WTC11 (cell line): ENCODE measurements around the gene RUSC2. TPM values are rescaled to one million over a fixed set of nuclear protein-coding genes. Genes with fewer than 3 reads are reported as not detected.

Source experiments
- ATAC-seq: fragments of 200-7000 bp; cut with Tn5 transposase; 2 replicates; pipeline ENCODE4 v1.10.0; 2021; ENCODE audit warnings: mild to moderate bottlenecking, moderate library complexity
- CTCF ChIA-PET: fragments of 300-600 bp; sonication (Branson Sonifier 250); formaldehyde crosslinking; loops from one replicate; lab custom pipeline; 2021; ENCODE audit warnings: antibody characterized with exemption; lab: Charles Lee
- POLR2A ChIA-PET: fragments of 350-600 bp; sonication (Branson Sonifier 250); formaldehyde crosslinking; loops from one replicate; lab custom pipeline; 2021; ENCODE audit warnings: antibody characterized with exemption; lab: Charles Lee
- DNase-seq: peaks from one replicate; pipeline ENCODE4 v3.0.0; 2021; ENCODE audit warnings: low spot score
- H3K27ac Mint-ChIP-seq: 2 replicates; pipeline ENCODE4 v1.8.0; 2021; ENCODE audit warnings: mixed read lengths
- H3K27me3 Mint-ChIP-seq: 2 replicates; pipeline ENCODE4 v1.8.0; 2021; ENCODE audit warnings: low read depth, mild to moderate bottlenecking, moderate library complexity, mixed read lengths
- H3K36me3 Mint-ChIP-seq: 2 replicates; pipeline ENCODE4 v1.8.0; 2021; ENCODE audit warnings: mixed read lengths
- H3K4me1 Mint-ChIP-seq: 2 replicates; pipeline ENCODE4 v1.8.0; 2022; ENCODE audit warnings: mixed read lengths
- H3K4me3 Mint-ChIP-seq: 2 replicates; pipeline ENCODE4 v1.8.0; 2021; ENCODE audit warnings: mild to moderate bottlenecking, moderate library complexity, mixed read lengths
- H3K9me3 Mint-ChIP-seq: 2 replicates; pipeline ENCODE4 v1.8.0; 2021; ENCODE audit warnings: mixed read lengths
- ATF6 ChIP-seq: sonication (generic); formaldehyde crosslinking; IDR thresholded peaks from 2 replicates; pipeline ENCODE4 v1.8.1; 2023; ENCODE audit warnings: mild to moderate bottlenecking, missing genetic modification reagents
- CBFB ChIP-seq: sonication (generic); formaldehyde crosslinking; IDR thresholded peaks from 2 replicates; pipeline ENCODE4 v1.8.1; 2022; ENCODE audit warnings: mild to moderate bottlenecking, low read depth, missing genetic modification reagents
- ESRRA ChIP-seq: sonication (generic); formaldehyde crosslinking; IDR thresholded peaks from 2 replicates; pipeline ENCODE4 v1.8.1; 2022; ENCODE audit warnings: mild to moderate bottlenecking, missing genetic modification reagents, borderline replicate concordance
- HMGXB4 ChIP-seq: sonication (generic); formaldehyde crosslinking; IDR thresholded peaks from 2 replicates; pipeline ENCODE4 v1.8.1; 2023; ENCODE audit warnings: mild to moderate bottlenecking, moderate library complexity, missing genetic modification reagents
- NFYB ChIP-seq: sonication (generic); formaldehyde crosslinking; conservative IDR thresholded peaks from 2 replicates; pipeline ENCODE4 v1.8.0; 2022; ENCODE audit warnings: low read depth, missing genetic modification reagents
- NR3C1 ChIP-seq: sonication (generic); formaldehyde crosslinking; conservative IDR thresholded peaks from 2 replicates; pipeline ENCODE4 v1.8.1; 2023; ENCODE audit warnings: low read depth, mild to moderate bottlenecking, missing genetic modification reagents
- PREB ChIP-seq: sonication (generic); formaldehyde crosslinking; IDR thresholded peaks from 2 replicates; pipeline ENCODE4 v1.8.1; 2022; ENCODE audit warnings: mild to moderate bottlenecking, missing genetic modification reagents, moderate library complexity, borderline replicate concordance
- RORB ChIP-seq: fragments of 250-450 bp; sonication (Bioruptor Pico); IDR thresholded peaks from 2 replicates; pipeline ENCODE4 v1.9.0; 2021; ENCODE audit warnings: mild to moderate bottlenecking
- SP1 ChIP-seq: sonication (generic); formaldehyde crosslinking; conservative IDR thresholded peaks from 2 replicates; pipeline ENCODE4 v1.8.1; 2022; ENCODE audit warnings: missing genetic modification reagents
- TEAD4 ChIP-seq: sonication (generic); formaldehyde crosslinking; IDR thresholded peaks from 2 replicates; pipeline ENCODE4 v1.8.0; 2022; ENCODE audit warnings: mild to moderate bottlenecking, missing genetic modification reagents
- USF1 ChIP-seq: sonication (generic); formaldehyde crosslinking; IDR thresholded peaks from 2 replicates; pipeline ENCODE4 v1.8.0; 2022; ENCODE audit warnings: mild to moderate bottlenecking, missing genetic modification reagents
- ZNF425 ChIP-seq: fragments of 250-450 bp; sonication (Bioruptor Pico); conservative IDR thresholded peaks from 2 replicates; pipeline ENCODE4 v1.9.0; 2021; ENCODE audit warnings: mild to moderate bottlenecking
- ZNF512 ChIP-seq: sonication (generic); formaldehyde crosslinking; IDR thresholded peaks from 2 replicates; pipeline ENCODE4 v1.8.1; 2022; ENCODE audit warnings: missing genetic modification reagents, borderline replicate concordance
- ZSCAN18 ChIP-seq: fragments of 250-450 bp; sonication (Bioruptor Pico); IDR thresholded peaks from 2 replicates; pipeline ENCODE4 v2.1.2; 2022; ENCODE audit warnings: mild to moderate bottlenecking, moderate library complexity
- total RNA-seq: library from RNA; stranded (reverse); gene quantifications from 3 replicates; pipeline ENCODE4 v1.2.3, GENCODE V29; 2021

The RUSC2 gene
- total RNA-seq, 1 experiment from 2014 or later = 9.4 TPM

- ATAC-seq = no peak
- H3K9me3 Mint-ChIP-seq = no peaks in the 10 kb centered on the region
- peak overlapping the region; percentile 73; the same call in 1 of the 2 replicates for H3K27ac Mint-ChIP-seq
- H3K36me3 Mint-ChIP-seq = no peaks in the 10 kb centered on the region
- H3K4me1 Mint-ChIP-seq = peaks cover 47% of the 10 kb centered on the region
- TF ChIP-seq ESRRA (CRISPR knock-in tag) (no peak), CBFB (CRISPR knock-in tag) (no peak), ATF6 (CRISPR knock-in tag) (no peak), ZNF425 (no peak), PREB (no peak), NR3C1 (no peak), NFYB (CRISPR knock-in tag) (no peak), SP1 (CRISPR knock-in tag) (no peak), RORB (CRISPR knock-in tag) (no peak), USF1 (CRISPR knock-in tag) (no peak), TEAD4 (no peak), HMGXB4 (CRISPR knock-in tag) (no peak), ZSCAN18 (CRISPR knock-in tag) (no peak), ZNF512 (CRISPR knock-in tag) (no peak)
- TF ChIP-seq, all 79 proteins: peak for 0
- no peak overlapping the region for H3K4me3 Mint-ChIP-seq
- no peak for DNase-seq
- CTCF ChIA-PET = interaction anchor here (1.0 to 3.6 kb wide), 9 partner anchors 12 to 177 kb away, joined by 3 to 27 read pairs (median 4); partner anchors contain the start of gene RUSC2
- no peaks in the 10 kb centered on the region for H3K27me3 Mint-ChIP-seq
- POLR2A ChIA-PET = interaction anchor here (1.2 to 2.5 kb wide), 2 partner anchors 19 kb away, joined by 6 read pairs; no protein-coding TSS in a partner anchor
These were observed 29.2 kb downstream of the RUSC2 start for GRCh38 chr9:35518981-35519679.
